Activated T-helper 1 cell treated with Interleukin-2 at 50 U/mL for 16 hours (primary cell): ENCODE data around the gene SLC9A5.

Experiments
- DNase-seq: peaks from one replicate; pipeline ENCODE4 v3.0.0-alpha.2; 2020; ENCODE audit warnings: low read depth

The SLC9A5 gene

DNA sequence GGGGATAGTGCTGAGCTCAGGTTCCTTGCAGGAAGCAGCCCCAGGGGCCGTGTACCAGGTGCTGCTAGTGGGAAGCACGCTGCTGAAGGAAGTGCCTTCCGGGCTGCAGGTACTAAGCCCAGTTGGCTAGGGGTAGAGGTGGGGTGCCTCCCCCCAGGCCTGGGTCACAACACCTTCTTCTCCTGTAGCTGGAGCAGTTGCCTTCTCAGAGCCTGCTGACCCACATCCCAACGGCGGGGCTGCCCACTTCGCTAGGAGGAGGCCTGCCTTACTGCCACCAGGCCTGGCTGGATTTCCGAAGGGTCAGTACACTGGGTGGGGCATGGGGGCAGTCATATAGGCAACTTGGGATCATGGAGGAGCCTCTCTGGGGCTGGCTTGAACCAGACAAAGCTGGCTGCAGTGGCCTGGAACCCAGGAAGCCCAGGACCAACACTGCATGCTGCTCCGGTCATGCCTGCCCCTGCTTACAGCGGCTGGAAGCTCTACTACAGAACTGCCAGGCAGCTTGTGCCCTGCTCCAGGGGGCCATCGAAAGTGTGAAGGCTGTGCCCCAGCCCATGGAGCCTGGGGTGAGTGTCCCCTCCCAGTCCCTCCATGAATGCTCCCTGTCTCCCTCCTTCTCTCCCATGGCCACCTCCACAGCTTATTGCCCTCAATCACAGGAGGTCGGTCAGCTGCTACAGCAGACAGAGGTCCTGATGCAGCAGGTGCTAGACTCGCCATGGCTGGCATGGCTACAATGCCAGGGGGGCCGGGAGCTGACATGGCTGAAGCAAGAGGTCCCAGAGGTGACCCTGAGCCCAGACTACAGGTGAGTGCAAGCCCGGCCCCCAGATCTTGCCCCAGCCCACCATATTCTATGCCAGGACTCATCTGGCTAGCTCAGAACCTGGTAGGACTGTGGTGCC, 33.0 kb downstream of the SLC9A5 start:
- no peak for DNase-seq

DNA sequence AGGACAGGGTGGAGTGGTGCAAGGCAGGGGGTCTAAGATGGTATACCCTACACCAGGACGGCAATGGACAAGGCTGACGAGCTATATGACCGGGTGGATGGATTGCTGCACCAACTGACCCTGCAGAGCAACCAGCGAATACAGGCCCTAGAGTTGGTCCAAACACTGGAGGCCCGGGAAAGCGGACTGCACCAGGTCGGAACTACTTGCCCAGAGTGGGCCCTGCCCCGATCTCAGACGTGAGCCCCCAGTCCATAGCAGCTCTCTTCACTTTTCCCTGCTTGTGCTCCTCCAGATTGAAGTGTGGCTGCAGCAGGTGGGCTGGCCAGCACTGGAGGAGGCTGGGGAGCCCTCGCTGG, 33.6 kb downstream of the SLC9A5 start:
- DNase-seq, result no peak

DNA sequence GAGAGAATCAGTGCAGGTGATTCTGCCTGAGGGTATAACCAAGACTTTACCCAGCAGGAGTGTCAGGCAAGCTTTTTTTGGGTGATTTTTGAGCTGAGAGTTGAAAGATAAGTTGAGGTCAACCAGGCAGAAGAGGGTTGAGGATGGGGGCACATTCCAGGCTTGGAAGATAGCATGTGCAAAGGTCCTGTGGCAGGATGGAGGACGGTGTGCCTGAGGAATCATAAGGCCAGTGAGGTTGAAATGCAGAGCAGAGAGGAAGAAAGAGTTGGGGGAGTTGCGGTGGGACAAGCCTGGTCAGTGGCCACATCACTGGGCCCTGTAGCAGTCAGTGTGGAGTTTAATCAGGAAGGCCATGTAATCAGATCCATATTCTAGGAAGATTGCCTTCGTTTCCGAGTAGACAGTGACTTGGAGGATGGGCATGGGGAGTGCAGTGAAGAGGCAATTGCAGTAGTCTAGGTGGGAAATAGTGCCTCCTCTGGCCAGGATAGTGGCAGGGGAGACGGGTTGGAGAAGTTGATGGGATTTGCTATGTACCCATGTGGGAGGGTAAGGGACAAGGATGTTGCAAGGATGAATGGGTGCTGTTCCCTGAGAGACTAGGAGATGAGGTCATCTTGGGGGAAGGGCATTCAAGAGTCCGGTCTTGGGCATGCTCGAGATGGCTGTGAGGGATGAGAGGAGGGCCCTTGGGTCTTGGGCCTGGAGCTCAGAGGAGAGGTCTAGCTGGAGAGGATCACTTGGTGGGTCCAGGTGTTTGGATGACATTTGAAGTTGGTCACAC, 34.5 kb downstream of the SLC9A5 start:
- DNase-seq, result no peak

DNA sequence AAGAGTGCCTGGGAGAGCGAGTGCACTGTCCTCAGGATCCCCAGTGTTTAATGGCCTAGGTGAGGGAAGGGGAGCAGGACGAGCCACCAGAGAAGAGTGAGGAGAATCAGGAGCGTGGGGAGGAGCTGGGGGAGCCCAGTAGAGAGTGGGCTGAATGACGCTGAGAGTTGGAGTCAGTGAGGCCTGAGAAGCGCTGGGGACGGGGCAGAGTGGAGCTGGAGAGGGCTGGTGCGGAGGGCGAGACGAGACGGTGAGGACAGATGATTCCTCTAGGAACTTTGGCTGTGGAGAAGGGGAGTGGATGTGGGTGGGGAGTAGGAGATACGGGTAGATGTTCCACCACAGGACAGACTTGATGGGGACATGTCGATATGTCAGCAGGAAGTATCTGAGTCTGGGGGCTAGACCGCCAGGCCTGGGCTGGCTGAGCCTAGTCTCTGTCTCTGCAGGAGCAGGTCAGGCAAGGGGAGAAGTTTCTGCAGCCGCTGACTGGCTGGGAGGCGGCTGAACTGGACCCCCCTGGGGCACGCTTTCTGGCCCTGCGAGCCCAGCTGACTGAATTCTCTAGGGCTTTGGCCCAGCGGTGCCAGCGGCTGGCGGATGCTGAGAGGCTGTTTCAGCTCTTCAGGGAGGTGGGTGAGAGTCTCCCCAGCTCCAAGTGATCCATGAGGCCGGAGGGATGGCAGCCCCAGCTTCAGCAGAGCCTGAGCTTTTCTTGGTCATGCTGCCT, 35.2 kb downstream of the SLC9A5 start:
- DNase-seq, result no peak

DNA sequence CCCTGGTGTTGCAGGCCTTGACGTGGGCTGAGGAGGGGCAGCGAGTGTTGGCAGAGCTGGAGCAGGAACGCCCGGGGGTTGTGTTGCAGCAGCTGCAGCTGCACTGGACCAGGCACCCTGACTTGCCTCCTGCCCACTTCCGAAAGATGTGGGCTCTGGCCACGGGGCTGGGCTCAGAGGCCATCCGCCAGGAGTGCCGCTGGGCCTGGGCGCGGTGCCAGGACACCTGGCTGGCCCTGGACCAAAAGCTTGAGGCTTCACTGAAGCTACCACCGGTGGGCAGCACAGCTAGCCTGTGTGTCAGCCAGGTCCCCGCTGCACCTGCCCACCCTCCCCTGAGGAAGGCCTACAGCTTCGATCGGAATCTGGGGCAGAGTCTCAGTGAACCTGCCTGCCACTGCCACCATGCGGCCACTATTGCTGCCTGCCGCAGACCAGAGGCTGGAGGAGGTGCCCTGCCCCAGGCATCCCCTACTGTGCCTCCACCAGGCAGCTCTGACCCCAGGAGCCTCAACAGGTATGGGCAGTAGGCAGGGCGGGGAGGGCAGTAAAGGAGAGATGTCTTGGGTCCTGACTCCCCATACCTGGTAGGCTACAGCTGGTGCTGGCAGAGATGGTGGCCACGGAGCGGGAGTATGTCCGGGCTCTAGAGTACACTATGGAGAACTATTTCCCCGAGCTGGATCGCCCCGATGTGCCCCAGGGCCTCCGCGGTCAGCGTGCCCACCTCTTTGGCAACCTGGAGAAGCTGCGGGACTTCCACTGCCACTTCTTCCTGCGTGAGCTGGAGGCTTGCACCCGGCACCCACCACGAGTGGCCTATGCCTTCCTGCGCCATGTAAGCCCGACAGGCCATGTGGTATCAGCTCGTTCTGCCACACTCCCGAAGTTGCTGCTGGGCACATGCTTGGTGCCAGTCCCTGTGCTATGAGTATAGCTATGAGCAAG, 36.2 kb downstream of the SLC9A5 start:
- DNase-seq, result no peak

DNA sequence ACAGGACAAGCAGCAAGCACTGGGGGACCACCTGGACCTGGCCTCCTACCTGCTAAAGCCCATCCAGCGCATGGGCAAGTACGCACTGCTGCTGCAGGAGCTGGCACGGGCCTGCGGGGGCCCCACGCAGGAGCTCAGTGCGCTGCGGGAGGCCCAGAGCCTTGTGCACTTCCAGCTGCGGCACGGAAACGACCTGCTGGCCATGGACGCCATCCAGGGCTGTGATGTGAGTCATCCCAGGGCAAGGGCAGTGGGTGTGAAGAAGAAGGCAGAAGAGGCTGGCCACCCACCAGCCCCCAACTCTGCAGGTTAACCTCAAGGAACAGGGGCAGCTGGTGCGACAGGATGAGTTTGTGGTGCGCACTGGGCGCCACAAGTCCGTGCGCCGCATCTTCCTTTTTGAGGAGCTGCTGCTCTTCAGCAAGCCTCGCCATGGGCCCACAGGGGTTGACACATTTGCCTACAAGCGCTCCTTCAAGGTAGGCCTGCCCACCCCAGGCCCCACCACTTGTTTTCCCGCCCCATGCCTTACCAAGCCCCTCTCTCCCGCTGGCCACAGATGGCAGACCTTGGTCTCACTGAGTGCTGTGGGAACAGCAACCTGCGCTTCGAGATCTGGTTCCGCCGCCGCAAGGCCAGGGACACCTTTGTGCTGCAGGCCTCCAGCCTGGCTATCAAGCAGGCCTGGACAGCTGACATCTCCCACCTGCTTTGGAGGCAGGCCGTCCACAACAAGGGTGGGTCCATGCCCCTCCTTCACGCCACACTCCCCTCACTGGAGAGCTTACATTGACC, 37.9 kb downstream of the SLC9A5 start:
- DNase-seq, result no peak

DNA sequence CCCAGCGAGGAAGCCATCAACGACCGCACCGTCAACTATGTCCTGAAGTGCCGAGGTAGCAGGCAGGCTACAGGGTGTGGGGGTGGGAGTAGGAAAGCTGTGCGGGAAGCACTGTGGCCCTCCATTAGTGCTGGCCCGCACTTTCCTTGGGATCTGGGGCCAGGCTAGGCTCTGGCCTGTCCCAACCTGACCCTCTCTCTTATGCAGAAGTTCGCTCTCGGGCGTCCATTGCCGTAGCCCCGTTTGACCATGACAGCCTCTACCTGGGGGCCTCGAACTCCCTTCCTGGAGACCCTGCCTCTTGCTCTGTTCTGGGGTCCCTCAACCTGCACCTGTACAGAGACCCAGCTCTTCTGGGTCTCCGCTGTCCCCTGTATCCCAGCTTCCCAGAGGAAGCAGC, 39.2 kb downstream of the SLC9A5 start:
- DNase-seq, result no peak

DNA sequence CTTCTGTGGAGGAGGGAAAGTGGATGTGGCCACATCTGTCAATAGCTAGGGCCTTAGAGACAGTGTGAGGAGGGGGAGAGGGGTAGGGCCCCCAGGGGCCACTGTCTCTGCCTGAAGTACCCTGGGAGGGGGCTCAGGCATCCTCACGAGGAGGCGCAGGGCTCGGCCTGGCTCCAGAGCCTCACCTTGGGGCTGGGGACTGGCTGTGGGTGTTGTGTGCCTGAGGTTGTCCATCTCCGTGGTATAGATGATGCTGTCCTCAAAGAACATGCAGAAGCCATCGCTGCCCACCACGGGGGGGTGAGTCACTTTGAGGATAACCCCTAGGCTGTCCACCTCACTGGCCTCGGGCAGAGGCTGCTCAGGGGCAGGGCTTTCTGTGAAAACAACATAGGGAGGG, 42.7 kb downstream of the SLC9A5 start:
- DNase-seq, result no peak

DNA sequence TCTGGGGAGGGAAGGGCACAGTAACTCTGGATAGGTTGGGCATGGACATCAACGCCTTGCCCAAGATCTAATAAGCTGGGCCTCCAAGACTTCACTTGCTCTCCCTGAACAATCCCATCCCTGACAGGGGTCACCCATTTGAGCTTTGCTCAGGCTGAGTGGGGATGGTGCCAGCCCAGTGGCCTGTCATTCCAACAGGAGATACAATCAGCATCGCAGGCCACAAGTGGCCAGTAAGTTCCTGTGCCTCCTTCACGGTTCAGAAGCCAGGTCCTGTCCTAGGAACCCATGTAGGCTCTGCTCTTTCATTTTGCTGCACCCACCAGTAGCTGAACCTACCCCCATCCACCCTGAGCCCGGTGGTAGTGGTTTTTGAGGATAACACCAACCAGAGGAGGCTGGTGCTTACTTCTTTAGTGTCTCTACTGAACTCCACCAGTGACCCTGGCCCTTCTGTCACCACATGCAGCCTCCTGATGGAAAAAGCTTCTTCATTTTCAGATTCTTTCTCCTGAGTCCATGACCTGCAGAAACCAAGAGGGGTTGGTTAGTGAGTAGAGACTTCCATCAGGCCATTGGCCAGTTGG, 45.5 kb downstream of the SLC9A5 start:
- DNase-seq, result no peak

DNA sequence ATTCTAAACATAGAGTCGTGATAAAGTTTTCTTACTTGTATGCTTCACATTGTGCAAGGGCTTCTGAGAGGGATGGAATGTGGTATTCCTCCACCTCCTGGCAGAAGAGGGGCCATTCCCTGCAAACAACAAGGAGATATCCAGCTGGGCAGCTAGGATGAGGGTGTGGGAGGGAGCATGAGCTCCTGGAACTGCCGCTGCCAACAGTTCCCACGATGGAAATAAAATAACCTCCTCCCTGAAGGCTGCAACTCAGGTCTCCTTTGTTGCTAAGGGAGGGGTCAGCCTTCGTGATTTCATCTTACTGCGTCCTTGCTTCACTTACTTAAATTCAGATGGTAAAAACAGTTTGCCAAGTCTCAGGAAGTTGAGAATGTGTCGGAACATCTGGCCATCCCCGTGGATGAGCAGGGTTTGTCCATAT, 46.2 kb downstream of the SLC9A5 start:
- DNase-seq, result no peak

DNA sequence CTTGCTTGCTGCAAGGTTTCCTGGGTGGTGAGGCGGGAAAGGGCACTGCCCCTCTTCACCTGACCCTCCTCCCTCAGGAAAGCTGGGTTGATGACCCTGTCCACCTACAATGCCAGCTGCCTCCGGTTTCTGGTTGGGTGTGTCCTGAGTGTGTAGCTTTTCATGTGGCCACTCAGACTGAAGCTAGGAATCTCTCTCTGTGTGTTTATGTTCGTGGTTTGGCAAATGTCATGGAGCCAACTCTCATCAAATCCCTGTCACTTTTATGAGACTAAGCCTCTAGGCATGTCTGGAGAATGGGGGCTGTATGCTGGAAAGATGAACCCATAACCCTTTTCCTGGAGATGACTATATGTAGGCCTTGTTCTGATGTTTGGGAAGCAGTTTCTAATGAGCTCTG, 47.6 kb downstream of the SLC9A5 start:
- no peak for DNase-seq

DNA sequence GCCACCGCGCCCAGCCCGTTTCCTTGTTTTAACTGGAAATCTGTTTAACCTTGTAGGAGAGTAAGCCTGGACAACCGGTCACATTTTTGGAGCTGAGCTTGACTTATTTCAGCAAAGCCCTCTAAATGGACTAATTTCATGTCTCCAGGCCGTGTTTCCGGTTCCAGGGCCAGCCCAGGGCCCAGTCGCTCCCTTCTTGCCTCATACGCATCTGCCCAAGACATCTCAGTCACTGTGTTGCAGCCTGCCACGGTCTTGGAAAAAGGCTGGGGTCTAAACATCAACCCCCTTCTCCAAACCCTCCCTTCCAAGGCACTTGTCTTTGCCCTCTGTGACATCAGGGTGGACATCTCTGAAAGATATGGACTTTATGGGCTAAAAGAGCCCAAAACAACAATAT, 49.5 kb downstream of the SLC9A5 start:
- DNase-seq, result no peak

DNA sequence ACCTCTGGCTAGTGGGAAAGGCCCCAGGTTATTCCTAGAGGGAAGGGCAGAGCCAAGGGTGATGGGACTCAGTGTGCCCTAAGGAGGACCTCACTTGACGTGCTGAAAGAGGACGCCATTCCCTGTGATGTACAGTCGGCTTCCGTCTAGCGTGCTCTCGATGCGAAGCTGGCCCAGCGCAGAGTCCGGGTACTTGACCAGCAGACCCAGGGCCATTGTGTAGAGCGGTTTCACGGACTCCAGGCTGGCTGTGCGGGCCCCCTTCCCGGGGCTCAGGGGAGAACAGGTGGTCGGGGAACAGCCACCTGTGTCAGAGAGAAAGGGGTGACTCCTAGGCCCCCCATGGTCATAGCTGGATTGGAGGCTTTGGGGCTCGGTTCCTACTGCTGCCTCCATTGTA, 50.5 kb downstream of the SLC9A5 start:
- no peak for DNase-seq

DNA sequence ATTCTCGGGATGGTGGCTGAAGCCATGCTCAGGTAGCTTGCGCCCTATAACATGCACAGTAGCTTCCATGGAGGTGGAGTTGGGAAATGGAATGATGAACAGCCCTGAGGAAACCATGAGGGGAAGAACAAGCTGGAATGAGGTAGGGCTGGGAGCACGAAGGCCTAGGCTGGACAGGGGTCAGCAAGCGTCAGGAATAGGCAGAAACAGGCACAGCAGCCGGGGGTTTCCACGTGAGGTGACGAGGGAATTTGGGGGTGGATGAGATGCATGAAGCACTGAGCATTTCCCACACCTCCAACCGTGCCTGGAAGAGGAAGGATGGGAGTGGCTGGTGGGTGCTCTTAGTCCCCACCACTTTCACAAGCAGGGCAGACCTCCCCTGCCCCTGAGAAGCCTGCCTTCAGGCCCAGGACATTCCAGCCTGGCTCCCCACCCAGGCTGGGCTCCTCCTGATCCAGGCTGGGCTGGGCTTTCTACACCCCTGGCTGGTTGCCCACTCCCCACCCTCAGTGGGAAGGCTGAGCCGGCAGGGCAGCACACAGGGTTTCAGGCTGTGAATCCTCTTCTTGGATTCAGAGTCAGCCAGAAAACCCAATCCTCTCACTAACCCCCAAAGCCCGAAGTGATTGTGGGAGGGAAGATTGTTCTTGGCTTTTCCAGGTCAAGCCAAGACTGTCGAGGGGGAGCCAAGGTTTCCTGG, 52.5 kb downstream of the SLC9A5 start:
- no peak for DNase-seq

DNA sequence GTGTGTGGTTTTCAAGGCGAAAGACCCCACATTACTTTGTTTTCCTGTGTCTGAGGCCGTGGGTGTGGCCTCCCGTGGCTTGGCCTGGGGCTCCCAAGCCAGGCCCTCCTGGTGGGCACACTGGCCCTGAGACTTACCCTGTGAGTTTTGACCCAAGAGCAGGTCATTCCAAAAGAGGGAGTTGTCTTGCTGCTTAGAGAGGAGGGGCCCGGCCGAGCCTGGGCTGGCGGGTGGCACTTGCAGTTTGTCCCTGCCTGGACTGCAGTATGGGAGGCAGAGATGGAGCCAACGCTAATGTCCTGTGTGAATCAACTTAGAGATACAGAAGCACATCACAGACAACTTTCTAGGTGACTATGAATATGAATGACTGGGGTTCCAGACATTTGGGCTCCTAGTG, 53.3 kb downstream of the SLC9A5 start:
- DNase-seq, result no peak

DNA sequence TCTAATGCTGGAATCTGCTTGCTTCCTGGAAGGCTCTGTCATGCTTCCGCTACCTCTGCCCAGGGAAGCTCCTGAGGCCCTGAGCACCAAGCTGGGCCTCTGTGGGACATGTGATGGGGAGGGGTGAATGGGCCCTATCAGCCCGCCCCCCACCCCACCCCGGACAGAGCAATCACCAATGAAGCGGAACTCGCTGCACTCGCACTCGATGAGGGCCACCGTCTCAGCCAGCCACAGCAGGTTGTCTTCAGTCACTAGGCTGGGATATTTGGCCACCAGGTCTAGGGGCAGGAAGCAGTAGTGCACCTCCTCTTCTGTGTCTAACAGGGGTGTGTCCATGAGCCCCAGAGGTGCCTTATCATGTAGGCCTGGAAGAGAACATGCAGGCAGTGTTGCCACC, 54.2 kb downstream of the SLC9A5 start:
- no peak for DNase-seq

DNA sequence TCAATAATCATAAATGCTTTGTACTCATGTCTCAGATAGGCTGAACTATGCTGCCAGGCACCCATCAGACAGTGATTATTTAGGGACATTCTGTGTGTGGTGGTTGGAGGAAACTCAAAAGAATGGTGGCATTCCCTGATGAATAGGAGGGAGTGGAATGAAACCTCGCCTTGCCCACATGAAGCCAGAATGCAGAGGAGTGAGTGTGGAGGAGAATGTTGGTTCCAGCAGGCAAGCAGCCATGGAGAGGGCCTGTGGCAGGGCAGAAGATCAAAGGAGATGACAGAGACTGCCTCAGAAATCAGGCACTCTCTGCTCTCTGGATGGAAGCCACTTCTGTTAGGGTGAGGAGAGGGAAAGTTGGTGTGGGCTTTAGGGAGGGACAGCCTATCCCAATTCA, 55.2 kb downstream of the SLC9A5 start:
- no peak for DNase-seq

DNA sequence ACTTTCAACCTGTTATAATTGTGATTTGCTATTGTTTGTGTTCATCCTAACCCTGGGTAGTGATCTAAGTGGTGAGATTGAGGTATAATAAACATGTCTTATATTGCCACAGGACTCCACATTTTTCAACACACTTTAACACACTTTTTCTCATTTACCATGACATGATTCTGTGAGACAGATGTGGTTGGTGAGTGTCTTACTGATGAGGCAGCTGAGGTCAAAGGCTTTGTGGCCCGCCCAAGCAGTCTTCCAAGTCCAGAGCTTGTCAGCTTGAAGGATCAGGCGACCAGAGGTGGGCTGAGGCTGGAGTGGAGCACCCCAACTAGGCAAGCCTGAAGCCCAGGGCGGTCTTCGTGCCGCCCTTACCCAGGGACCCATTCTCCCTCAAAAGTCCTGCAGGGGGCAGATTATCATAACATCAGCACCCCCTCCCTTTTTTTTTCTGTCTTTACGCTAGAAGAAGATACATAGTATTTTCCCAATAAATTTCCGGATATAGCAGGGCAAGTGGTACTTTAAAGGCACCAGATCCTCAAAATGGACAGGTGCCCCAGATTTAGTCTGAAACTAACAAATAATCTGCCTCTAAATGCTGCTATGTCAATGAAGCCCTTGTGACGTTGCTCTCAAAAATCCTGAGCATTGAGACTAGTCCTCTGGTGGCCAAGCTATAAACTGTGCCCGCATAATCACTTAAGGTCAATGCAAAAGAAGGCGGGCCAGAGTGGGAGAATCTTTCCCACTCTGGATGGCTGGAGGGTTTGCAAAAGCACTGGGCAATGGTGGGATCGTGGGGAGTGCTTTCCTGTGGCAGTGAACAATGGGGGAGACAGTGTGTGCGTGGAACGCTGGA, 56.7 kb downstream of the SLC9A5 start:
- DNase-seq, result no peak

DNA sequence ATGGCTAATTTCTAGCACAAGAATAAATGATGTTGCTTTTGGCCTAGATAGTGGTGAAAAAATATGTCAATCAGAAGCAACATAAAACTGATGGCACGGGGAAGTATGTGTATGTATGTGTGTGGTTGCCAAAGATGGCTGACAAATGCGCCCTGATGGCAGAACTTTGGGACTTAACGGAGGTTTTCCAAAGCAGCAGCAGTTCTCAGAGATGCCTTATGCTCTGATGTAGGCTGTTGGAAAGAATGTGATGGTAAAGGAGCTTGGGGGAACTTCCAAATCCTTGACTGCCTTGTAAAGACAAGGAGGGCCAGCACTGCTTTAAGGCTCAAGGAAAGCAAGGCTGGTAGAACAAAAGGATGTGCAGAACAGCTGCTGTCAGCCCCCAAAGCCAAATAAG, 61.8 kb downstream of the SLC9A5 start:
- no peak for DNase-seq
